GM12878 (cell line): ENCODE results near the gene SLC43A1. TPM values are rescaled to one million over a fixed set of nuclear protein-coding genes. Genes with fewer than 3 reads are reported as not detected.

ENCODE experiments used
- ATAC-seq: fragments of 200-7000 bp; cut with Tn5 transposase; 3 replicates; pipeline ENCODE4 v1.9.1; 2020; ENCODE audit warnings: mild to moderate bottlenecking, moderate library complexity
- BruUV-seq: library from RNA; stranded (reverse); fragments of 400-500 nt; replicated peaks from 2 replicates; lab custom pipeline; 2021; lab: Mats Ljungman, UMichigan
- CTCF ChIA-PET: fragments of 300-600 bp; sonication (Branson Sonifier 250); formaldehyde crosslinking; extraction: SDS; loops from one replicate; lab custom pipeline; 2021; ENCODE audit warnings: inconsistent platforms; lab: Yijun Ruan, JAX
- POLR2A ChIA-PET: fragments of 350-600 bp; formaldehyde crosslinking; extraction: SDS; loops from one replicate; lab custom pipeline; 2021; ENCODE audit warnings: inconsistent platforms; lab: Charles Lee
- RAD21 ChIA-PET: fragments of 300-600 bp; sonication (Branson Sonifier 250); formaldehyde crosslinking; loops from one replicate; lab custom pipeline; 2023; ENCODE audit warnings: antibody characterized with exemption; ENCODE audit not compliant: unreplicated experiment; lab: Charles Lee
- SMC1A ChIA-PET: fragments of 300-600 bp; sonication (Branson Sonifier 250); formaldehyde crosslinking; loops from one replicate; lab custom pipeline; 2023; ENCODE audit not compliant: unreplicated experiment, uncharacterized antibody; lab: Charles Lee
- DNase-seq: peaks from one replicate; pipeline ENCODE4 v3.0.0-alpha.2; 2011; ENCODE audit warnings: low read depth, low spot score
- FAIRE-seq: peaks from 3 replicates; lab custom pipeline; 2011; peaks lifted over from hg19 to GRCh38; lab: Jason Lieb, UNC
- H2AFZ ChIP-seq: 2 replicates; pipeline ENCODE4 v1.6.0; 2011; ENCODE audit warnings: low read depth, low read length, control low read depth; ENCODE audit not compliant: control insufficient read depth
- H3K27ac ChIP-seq: 2 replicates; pipeline ENCODE4 v1.5.1; 2011; ENCODE audit warnings: control low read depth; ENCODE audit not compliant: control insufficient read depth, insufficient read depth
- H3K27me3 ChIP-seq, 2 experiments: replicated peaks in 1 of 2; 2 replicates each; pipeline versions ENCODE4 v1.6.0 to v1.6.1; 2011; ENCODE audit warnings: low read length in 1 of 2; ENCODE audit not compliant: control insufficient read depth in 2 of 2, insufficient read depth in 2 of 2
- H3K36me3 ChIP-seq, 2 experiments: 2 replicates each; pipeline ENCODE4 v1.5.1; 2011; ENCODE audit warnings: low read length in 1 of 2; ENCODE audit not compliant: control insufficient read depth in 2 of 2, insufficient read depth in 2 of 2
- H3K4me1 ChIP-seq: 2 replicates; pipeline ENCODE4 v1.6.1; 2011; ENCODE audit warnings: mild to moderate bottlenecking, low read length, moderate library complexity, mixed read lengths; ENCODE audit not compliant: control insufficient read depth, insufficient read depth
- H3K4me2 ChIP-seq: 2 replicates; pipeline ENCODE4 v1.6.0; 2011; ENCODE audit warnings: control low read depth; ENCODE audit not compliant: control insufficient read depth, insufficient read depth
- H3K4me3 ChIP-seq: fragments of 200-600 bp; sonication (generic); 2 replicates; pipeline ENCODE4 v1.5.1; 2016
- H3K79me2 ChIP-seq: 2 replicates; pipeline ENCODE4 v1.6.0; 2011; ENCODE audit warnings: low read length; ENCODE audit not compliant: control insufficient read depth, insufficient read depth
- H3K9ac ChIP-seq: 2 replicates; pipeline ENCODE4 v1.8.0; 2011; ENCODE audit warnings: low read length, control low read depth, mixed read lengths; ENCODE audit not compliant: control insufficient read depth, insufficient read depth
- H3K9me3 ChIP-seq: replicated peaks from 3 replicates; pipeline ENCODE4 v1.5.1; 2011; ENCODE audit warnings: mild to moderate bottlenecking, low read length; ENCODE audit not compliant: control insufficient read depth, insufficient read depth
- H4K20me1 ChIP-seq: 2 replicates; pipeline ENCODE4 v1.6.0; 2011; ENCODE audit not compliant: control insufficient read depth, insufficient read depth
- whole genome bisulfite sequencing: methylation state at CpG from one replicate; pipeline ENCODE4 v1.1.6; 2016; ENCODE audit warnings: low lambda C conversion rate; ENCODE audit not compliant: insufficient replicate concordance, insufficient coverage; ENCODE audit errors: missing lambda C conversion rate; 5-methylcytosine and 5-hydroxymethylcytosine counted together
- in situ Hi-C: fragments of 300-500 bp; cut with MboI; formaldehyde crosslinking; loops from 9 replicates; pipeline ENCODE4 v1.14.3; 2018; ENCODE audit warnings: mixed read lengths
- intact Hi-C: fragments of 100-400 bp; cut with micrococcal nuclease; formaldehyde crosslinking; loops from one replicate; pipeline ENCODE4 v1.14.2; 2022; ENCODE audit not compliant: unreplicated experiment
- polyA plus RNA-seq, 11 experiments: library from polyadenylated mRNA; depleted of rRNA in 4 of 11; unstranded in 6 of 11; stranded (reverse) in 5 of 11; fragments of >200 nt; fragmentation: Nextera tagmentation in 4 of 11; fragmentation: Illumina TruSeq in 1 of 11; extraction: Ambion mirVana in 4 of 11; extraction: Trizol in 1 of 11; gene quantifications; 1 replicate in 1 of 11; 2 replicates in 10 of 11; pipeline versions ENCODE4 v1.2.1 to v1.2.3, GENCODE V29; 2011 to 2016; ENCODE audit warnings: inconsistent platforms in 2 of 11, missing spikeins in 2 of 11, low read depth in 1 of 11
- total RNA-seq, 4 experiments: library from RNA; depleted of rRNA in 3 of 4; stranded (reverse); fragments of >200 nt in 3 of 4; fragmentation: Illumina TruSeq in 1 of 4; extraction: Trizol in 1 of 4; gene quantifications; 2 replicates each; pipeline versions ENCODE4 v1.2.1 to v1.2.3, GENCODE V29; 2013 to 2021
- TF ChIP-seq, protein P1 (sequence below): IDR thresholded peaks from 2 replicates; pipeline ENCODE4 v1.6.1; 2012; ENCODE audit warnings: mild to moderate bottlenecking, low read depth, low read length
- TF ChIP-seq, protein P2 (sequence below), 3 experiments: IDR thresholded peaks in 2 of 3; conservative IDR thresholded peaks in 1 of 3; 2 replicates each; pipeline ENCODE4 v1.5.1; 2011; ENCODE audit warnings: low read depth in 3 of 3, low read length in 3 of 3, mild to moderate bottlenecking in 3 of 3, control low read depth in 2 of 3, moderate library complexity in 2 of 3, inconsistent platforms in 1 of 3, mixed read lengths in 1 of 3; ENCODE audit not compliant: control insufficient read depth in 2 of 3, insufficient read depth in 1 of 3; ENCODE audit errors: extremely low read depth in 1 of 3

Gene SLC43A1
- total and polyA plus RNA-seq, 10 of the 15 experiments (the other 5 are each of a cell fraction or from before 2014, with no cell fraction given): 1.0 to 17.8 (median 12.6) TPM

DNA sequence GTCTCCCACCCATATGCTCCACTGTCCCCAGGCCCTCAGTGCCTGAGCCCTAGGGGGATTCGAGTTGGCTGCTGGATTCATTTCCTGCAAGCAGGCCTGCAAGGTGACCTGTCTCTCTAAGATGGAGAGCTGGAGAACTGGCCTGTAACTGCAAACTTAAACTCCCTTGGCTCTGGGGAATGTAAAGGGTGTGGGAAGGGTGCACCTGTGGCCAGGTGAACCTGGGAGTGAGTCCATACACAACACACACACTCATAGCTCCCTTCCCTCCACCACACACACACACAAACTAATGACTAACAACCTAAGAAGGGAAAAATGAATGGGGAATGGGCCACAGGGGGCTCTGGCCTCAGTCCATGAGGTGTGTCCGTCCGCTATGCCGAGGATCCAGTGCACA, 36.4 kb upstream of the SLC43A1 start:
- no peaks in the 10 kb centered on the region for H4K20me1 ChIP-seq
- intact Hi-C loops: no loop called here
- peaks cover 12% of the 10 kb centered on the region for H3K4me1 ChIP-seq
- FAIRE-seq: no peak
- no peaks in the 10 kb centered on the region for H3K79me2 ChIP-seq
- TSS peak; percentile 79 for BruUV-seq
- in situ Hi-C loops: no loop called here
- CTCF ChIA-PET: interaction anchor here (1.5 to 1.8 kb wide), 2 partner anchors 16 to 68 kb away, joined by 3 to 5 read pairs; partner anchors contain the start of gene UBE2L6
- DNase-seq: no peak
- no peak for ATAC-seq
- H3K4me3 ChIP-seq: no peak overlapping the region
- H3K27me3 ChIP-seq: no peaks in the 10 kb centered on the region
- peaks cover 33 to 42% of the 10 kb centered on the region in 2 experiments for H3K36me3 ChIP-seq
- POLR2A ChIA-PET: no interaction called here
- no peak overlapping the region for H3K9ac ChIP-seq
- RAD21 ChIA-PET: no interaction called here
- SMC1A ChIA-PET: no interaction called here
- no peaks in the 10 kb centered on the region for H3K9me3 ChIP-seq
- H3K4me2 ChIP-seq: no peak overlapping the region
- TF ChIP-seq, protein P1, sequence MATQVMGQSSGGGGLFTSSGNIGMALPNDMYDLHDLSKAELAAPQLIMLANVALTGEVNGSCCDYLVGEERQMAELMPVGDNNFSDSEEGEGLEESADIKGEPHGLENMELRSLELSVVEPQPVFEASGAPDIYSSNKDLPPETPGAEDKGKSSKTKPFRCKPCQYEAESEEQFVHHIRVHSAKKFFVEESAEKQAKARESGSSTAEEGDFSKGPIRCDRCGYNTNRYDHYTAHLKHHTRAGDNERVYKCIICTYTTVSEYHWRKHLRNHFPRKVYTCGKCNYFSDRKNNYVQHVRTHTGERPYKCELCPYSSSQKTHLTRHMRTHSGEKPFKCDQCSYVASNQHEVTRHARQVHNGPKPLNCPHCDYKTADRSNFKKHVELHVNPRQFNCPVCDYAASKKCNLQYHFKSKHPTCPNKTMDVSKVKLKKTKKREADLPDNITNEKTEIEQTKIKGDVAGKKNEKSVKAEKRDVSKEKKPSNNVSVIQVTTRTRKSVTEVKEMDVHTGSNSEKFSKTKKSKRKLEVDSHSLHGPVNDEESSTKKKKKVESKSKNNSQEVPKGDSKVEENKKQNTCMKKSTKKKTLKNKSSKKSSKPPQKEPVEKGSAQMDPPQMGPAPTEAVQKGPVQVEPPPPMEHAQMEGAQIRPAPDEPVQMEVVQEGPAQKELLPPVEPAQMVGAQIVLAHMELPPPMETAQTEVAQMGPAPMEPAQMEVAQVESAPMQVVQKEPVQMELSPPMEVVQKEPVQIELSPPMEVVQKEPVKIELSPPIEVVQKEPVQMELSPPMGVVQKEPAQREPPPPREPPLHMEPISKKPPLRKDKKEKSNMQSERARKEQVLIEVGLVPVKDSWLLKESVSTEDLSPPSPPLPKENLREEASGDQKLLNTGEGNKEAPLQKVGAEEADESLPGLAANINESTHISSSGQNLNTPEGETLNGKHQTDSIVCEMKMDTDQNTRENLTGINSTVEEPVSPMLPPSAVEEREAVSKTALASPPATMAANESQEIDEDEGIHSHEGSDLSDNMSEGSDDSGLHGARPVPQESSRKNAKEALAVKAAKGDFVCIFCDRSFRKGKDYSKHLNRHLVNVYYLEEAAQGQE: no peak
- TF ChIP-seq, protein P2, sequence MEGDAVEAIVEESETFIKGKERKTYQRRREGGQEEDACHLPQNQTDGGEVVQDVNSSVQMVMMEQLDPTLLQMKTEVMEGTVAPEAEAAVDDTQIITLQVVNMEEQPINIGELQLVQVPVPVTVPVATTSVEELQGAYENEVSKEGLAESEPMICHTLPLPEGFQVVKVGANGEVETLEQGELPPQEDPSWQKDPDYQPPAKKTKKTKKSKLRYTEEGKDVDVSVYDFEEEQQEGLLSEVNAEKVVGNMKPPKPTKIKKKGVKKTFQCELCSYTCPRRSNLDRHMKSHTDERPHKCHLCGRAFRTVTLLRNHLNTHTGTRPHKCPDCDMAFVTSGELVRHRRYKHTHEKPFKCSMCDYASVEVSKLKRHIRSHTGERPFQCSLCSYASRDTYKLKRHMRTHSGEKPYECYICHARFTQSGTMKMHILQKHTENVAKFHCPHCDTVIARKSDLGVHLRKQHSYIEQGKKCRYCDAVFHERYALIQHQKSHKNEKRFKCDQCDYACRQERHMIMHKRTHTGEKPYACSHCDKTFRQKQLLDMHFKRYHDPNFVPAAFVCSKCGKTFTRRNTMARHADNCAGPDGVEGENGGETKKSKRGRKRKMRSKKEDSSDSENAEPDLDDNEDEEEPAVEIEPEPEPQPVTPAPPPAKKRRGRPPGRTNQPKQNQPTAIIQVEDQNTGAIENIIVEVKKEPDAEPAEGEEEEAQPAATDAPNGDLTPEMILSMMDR (IDR thresholded peaks at IDR 0.05 in 2 of 3, conservative IDR thresholded peaks at IDR 0.05 in 1 of 3; ENCODE audit: control insufficient read depth in 2 of 3, extremely low read depth in 1 of 3, insufficient read depth in 1 of 3, low read depth in 3 of 3, low read length in 3 of 3): no peak
- WGBS: 100% methylated on average over 4 of the region's 4 CpGs
- H3K27ac ChIP-seq: no peak overlapping the region
- no peak overlapping the region for H2AFZ ChIP-seq
